ENCODE measurements around the gene POU6F2.

The POU6F2 gene

DNA sequence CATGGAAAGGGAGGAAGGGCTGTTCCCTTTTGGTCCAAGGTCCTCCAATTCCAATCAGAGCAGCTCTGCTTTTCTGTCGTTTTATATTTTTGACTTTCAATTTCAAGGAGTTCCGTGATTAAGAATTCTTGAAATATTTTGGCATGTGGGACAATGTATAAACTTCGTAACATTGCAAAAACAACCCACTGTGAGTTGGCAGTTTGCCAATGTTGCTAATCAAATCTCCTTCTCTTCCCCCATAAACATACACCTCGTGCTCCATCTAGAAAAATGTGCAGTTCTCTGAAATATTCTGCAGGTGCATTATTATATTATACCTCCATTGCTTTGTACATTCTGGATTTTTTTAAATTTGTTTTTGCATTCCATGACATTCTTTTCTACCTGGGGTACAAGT is 49.8 kb downstream of the POU6F2 start:
- POLR2A ChIA-PET, result no interaction called here
- TF ChIP-seq SP2 (tag by site-specific recombination; IDR thresholded peaks at IDR 0.05) (no peak), SCRT1 (tag by site-specific recombination; IDR thresholded peaks at IDR 0.05; ENCODE audit: borderline replicate concordance) (no peak), ZBTB20 (tag by site-specific recombination; IDR thresholded peaks at IDR 0.05) (no peak), ZBTB11 (tag by site-specific recombination; conservative IDR thresholded peaks at IDR 0.05; ENCODE audit: low read depth) (no peak), ZBTB1 (tag by site-specific recombination; IDR thresholded peaks at IDR 0.05) (no peak), BCL11A (tag by site-specific recombination; IDR thresholded peaks at IDR 0.05; ENCODE audit: low read depth) (no peak), ZBTB8A (tag by site-specific recombination; IDR thresholded peaks at IDR 0.05) (no peak), ZBTB48 (tag by site-specific recombination; IDR thresholded peaks at IDR 0.05) (no peak), ZBTB17 (tag by site-specific recombination; IDR thresholded peaks at IDR 0.05) (no peak)
- TF ChIP-seq, protein P1, sequence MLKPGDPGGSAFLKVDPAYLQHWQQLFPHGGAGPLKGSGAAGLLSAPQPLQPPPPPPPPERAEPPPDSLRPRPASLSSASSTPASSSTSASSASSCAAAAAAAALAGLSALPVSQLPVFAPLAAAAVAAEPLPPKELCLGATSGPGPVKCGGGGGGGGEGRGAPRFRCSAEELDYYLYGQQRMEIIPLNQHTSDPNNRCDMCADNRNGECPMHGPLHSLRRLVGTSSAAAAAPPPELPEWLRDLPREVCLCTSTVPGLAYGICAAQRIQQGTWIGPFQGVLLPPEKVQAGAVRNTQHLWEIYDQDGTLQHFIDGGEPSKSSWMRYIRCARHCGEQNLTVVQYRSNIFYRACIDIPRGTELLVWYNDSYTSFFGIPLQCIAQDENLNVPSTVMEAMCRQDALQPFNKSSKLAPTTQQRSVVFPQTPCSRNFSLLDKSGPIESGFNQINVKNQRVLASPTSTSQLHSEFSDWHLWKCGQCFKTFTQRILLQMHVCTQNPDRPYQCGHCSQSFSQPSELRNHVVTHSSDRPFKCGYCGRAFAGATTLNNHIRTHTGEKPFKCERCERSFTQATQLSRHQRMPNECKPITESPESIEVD (tag by site-specific recombination; IDR thresholded peaks at IDR 0.05), result no peak
- TF ChIP-seq, protein P2, sequence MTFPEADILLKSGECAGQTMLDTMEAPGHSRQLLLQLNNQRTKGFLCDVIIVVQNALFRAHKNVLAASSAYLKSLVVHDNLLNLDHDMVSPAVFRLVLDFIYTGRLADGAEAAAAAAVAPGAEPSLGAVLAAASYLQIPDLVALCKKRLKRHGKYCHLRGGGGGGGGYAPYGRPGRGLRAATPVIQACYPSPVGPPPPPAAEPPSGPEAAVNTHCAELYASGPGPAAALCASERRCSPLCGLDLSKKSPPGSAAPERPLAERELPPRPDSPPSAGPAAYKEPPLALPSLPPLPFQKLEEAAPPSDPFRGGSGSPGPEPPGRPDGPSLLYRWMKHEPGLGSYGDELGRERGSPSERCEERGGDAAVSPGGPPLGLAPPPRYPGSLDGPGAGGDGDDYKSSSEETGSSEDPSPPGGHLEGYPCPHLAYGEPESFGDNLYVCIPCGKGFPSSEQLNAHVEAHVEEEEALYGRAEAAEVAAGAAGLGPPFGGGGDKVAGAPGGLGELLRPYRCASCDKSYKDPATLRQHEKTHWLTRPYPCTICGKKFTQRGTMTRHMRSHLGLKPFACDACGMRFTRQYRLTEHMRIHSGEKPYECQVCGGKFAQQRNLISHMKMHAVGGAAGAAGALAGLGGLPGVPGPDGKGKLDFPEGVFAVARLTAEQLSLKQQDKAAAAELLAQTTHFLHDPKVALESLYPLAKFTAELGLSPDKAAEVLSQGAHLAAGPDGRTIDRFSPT (tag by site-specific recombination; IDR thresholded peaks at IDR 0.05), result no peak
- TF ChIP-seq, protein P3, sequence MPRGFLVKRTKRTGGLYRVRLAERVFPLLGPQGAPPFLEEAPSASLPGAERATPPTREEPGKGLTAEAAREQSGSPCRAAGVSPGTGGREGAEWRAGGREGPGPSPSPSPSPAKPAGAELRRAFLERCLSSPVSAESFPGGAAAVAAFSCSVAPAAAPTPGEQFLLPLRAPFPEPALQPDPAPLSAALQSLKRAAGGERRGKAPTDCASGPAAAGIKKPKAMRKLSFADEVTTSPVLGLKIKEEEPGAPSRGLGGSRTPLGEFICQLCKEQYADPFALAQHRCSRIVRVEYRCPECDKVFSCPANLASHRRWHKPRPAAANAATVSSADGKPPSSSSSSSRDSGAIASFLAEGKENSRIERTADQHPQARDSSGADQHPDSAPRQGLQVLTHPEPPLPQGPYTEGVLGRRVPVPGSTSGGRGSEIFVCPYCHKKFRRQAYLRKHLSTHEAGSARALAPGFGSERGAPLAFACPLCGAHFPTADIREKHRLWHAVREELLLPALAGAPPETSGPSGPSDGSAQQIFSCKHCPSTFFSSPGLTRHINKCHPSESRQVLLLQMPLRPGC (tag by site-specific recombination; IDR thresholded peaks at IDR 0.05), result no peak
- no peak overlapping the region for H3K27ac ChIP-seq (ENCODE audit: extremely low read depth, low read depth, low read length)
- no peaks in the 10 kb centered on the region for H3K36me3 ChIP-seq (ENCODE audit: control insufficient read depth in 2 of 2, insufficient read depth in 1 of 2, low read length in 2 of 2)
- no peaks in the 10 kb centered on the region for H3K4me1 ChIP-seq (ENCODE audit: control insufficient read depth, insufficient read depth, low read length)
- H3K4me3 ChIP-seq (ENCODE audit: low read depth, low read length), result no peak overlapping the region
- CTCF ChIA-PET, result interaction anchor here (0.7 kb wide), 1 partner anchor 393 kb away, joined by 3 read pairs; no protein-coding TSS in a partner anchor
- no peaks in the 10 kb centered on the region for H3K9me3 ChIP-seq (ENCODE audit: control insufficient read depth, insufficient read depth, low read depth, low read length)

GRCh38 chr7:39033885-39034624 is 56.3 kb downstream of the POU6F2 start:
- H3K27ac ChIP-seq (ENCODE audit: extremely low read depth, low read depth, low read length), result no peak overlapping the region
- no peaks in the 10 kb centered on the region for H3K9me3 ChIP-seq (ENCODE audit: control insufficient read depth, insufficient read depth, low read depth, low read length)
- CTCF ChIA-PET, result interaction anchor here (1.2 kb wide), 1 partner anchor 103 kb away, joined by 3 read pairs; no protein-coding TSS in a partner anchor
- POLR2A ChIA-PET, result no interaction called here
- no peaks in the 10 kb centered on the region for H3K36me3 ChIP-seq (ENCODE audit: control insufficient read depth in 2 of 2, insufficient read depth in 1 of 2, low read length in 2 of 2)
- H3K4me3 ChIP-seq (ENCODE audit: low read depth, low read length), result no peak overlapping the region
- H3K4me1 ChIP-seq (ENCODE audit: control insufficient read depth, insufficient read depth, low read length), result no peaks in the 10 kb centered on the region
- no peak for TF ChIP-seq ZNF280D (tag by site-specific recombination; IDR thresholded peaks at IDR 0.05)
- TF ChIP-seq, protein P4, sequence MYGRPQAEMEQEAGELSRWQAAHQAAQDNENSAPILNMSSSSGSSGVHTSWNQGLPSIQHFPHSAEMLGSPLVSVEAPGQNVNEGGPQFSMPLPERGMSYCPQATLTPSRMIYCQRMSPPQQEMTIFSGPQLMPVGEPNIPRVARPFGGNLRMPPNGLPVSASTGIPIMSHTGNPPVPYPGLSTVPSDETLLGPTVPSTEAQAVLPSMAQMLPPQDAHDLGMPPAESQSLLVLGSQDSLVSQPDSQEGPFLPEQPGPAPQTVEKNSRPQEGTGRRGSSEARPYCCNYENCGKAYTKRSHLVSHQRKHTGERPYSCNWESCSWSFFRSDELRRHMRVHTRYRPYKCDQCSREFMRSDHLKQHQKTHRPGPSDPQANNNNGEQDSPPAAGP (tag by site-specific recombination; IDR thresholded peaks at IDR 0.05), result no peak
- TF ChIP-seq, protein P5, sequence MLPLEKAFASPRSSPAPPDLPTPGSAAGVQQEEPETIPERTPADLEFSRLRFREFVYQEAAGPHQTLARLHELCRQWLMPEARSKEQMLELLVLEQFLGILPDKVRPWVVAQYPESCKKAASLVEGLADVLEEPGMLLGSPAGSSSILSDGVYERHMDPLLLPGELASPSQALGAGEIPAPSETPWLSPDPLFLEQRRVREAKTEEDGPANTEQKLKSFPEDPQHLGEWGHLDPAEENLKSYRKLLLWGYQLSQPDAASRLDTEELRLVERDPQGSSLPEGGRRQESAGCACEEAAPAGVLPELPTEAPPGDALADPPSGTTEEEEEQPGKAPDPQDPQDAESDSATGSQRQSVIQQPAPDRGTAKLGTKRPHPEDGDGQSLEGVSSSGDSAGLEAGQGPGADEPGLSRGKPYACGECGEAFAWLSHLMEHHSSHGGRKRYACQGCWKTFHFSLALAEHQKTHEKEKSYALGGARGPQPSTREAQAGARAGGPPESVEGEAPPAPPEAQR (tag by site-specific recombination; IDR thresholded peaks at IDR 0.05), result no peak
- TF ChIP-seq ZNF202 (tag by site-specific recombination; IDR thresholded peaks at IDR 0.05; ENCODE audit: borderline replicate concordance), result no peak
- TF ChIP-seq ZNF785 (tag by site-specific recombination; IDR thresholded peaks at IDR 0.05), result no peak

Measured in HEK293 (cell line).